MCF 10A (cell line): ENCODE results near the gene PLA2G4E. TPM values are rescaled to one million over a fixed set of nuclear protein-coding genes. Genes with fewer than 3 reads are reported as not detected.

Experiments used
- BruUV-seq: library from RNA; stranded (reverse); fragments of 400-500 nt; replicated peaks from 2 replicates; lab custom pipeline; 2021; lab: Mats Ljungman, UMichigan
- CTCF ChIA-PET: fragments of 300-600 bp; sonication (Branson Sonifier 250); formaldehyde crosslinking; extraction: SDS; loops from one replicate; lab custom pipeline; 2021; ENCODE audit warnings: antibody characterized with exemption, inconsistent platforms; lab: Yijun Ruan, JAX
- POLR2A ChIA-PET: fragments of 300-600, 350-650 bp; sonication (Branson Sonifier 250); formaldehyde crosslinking; extraction: SDS; loops from one replicate; lab custom pipeline; 2020; ENCODE audit warnings: antibody characterized with exemption, inconsistent platforms; lab: Yijun Ruan, JAX
- DNase-seq: peaks from one replicate; pipeline ENCODE4 v3.0.0-alpha.2; 2018; ENCODE audit not compliant: unreplicated experiment
- H3K27ac Mint-ChIP-seq: one replicate; pipeline ENCODE4 v1.8.0; 2022; ENCODE audit warnings: mild to moderate bottlenecking, low read depth, mixed read lengths; ENCODE audit not compliant: unreplicated experiment
- H3K27me3 Mint-ChIP-seq: one replicate; pipeline ENCODE4 v1.8.0; 2022; ENCODE audit warnings: mixed read lengths; ENCODE audit not compliant: insufficient read depth, unreplicated experiment
- H3K36me3 Mint-ChIP-seq: one replicate; pipeline ENCODE4 v1.8.0; 2022; ENCODE audit warnings: mild to moderate bottlenecking, moderate library complexity, mixed read lengths; ENCODE audit not compliant: insufficient read depth, unreplicated experiment
- H3K4me1 Mint-ChIP-seq: one replicate; pipeline ENCODE4 v1.8.0; 2022; ENCODE audit warnings: mixed read lengths; ENCODE audit not compliant: insufficient read depth, unreplicated experiment
- H3K4me3 Mint-ChIP-seq: one replicate; pipeline ENCODE4 v1.8.0; 2022; ENCODE audit warnings: mild to moderate bottlenecking, moderate library complexity, mixed read lengths; ENCODE audit not compliant: unreplicated experiment
- H3K9me3 Mint-ChIP-seq: one replicate; pipeline ENCODE4 v1.8.0; 2022; ENCODE audit warnings: mixed read lengths; ENCODE audit not compliant: unreplicated experiment
- intact Hi-C: fragments of 100-400 bp; cut with micrococcal nuclease; formaldehyde crosslinking; loops from 2 replicates; pipeline ENCODE4 v1.14.1; 2022
- total RNA-seq: library from RNA; stranded (reverse); gene quantifications from 2 replicates; pipeline ENCODE4 v1.2.3, GENCODE V29; 2022
- TF ChIP-seq, protein P1 (sequence below): fragments of 200-600 bp; IDR thresholded peaks from one replicate; pipeline ENCODE4 v1.8.0; 2022; ENCODE audit warnings: antibody characterized with exemption, mild to moderate bottlenecking; ENCODE audit not compliant: unreplicated experiment

PLA2G4E gene
- total RNA-seq, 1 experiment from 2014 or later: 0.12 TPM

- intact Hi-C loops: no loop called here
- TF ChIP-seq, protein P1, sequence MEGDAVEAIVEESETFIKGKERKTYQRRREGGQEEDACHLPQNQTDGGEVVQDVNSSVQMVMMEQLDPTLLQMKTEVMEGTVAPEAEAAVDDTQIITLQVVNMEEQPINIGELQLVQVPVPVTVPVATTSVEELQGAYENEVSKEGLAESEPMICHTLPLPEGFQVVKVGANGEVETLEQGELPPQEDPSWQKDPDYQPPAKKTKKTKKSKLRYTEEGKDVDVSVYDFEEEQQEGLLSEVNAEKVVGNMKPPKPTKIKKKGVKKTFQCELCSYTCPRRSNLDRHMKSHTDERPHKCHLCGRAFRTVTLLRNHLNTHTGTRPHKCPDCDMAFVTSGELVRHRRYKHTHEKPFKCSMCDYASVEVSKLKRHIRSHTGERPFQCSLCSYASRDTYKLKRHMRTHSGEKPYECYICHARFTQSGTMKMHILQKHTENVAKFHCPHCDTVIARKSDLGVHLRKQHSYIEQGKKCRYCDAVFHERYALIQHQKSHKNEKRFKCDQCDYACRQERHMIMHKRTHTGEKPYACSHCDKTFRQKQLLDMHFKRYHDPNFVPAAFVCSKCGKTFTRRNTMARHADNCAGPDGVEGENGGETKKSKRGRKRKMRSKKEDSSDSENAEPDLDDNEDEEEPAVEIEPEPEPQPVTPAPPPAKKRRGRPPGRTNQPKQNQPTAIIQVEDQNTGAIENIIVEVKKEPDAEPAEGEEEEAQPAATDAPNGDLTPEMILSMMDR: no peak
- DNase-seq: no peak
- Mint-ChIP-seq H3K4me1 (peaks cover 41% of the 10 kb centered on the region), H3K27me3 (no peaks in the 10 kb centered on the region), H3K27ac (peak overlapping the region; percentile 84), H3K9me3 (no peaks in the 10 kb centered on the region), H3K36me3 (peaks cover 6% of the 10 kb centered on the region), H3K4me3 (peak overlapping the region; percentile 49)
- BruUV-seq: no TSS peak
- CTCF ChIA-PET: interaction anchor here (0.7 to 1.5 kb wide), 3 partner anchors 29 to 141 kb away, joined by 3 to 5 read pairs (median 4); partner anchors contain the start of gene EHD4
- POLR2A ChIA-PET: interaction anchor here (0.8 to 1.7 kb wide), 7 partner anchors 9 to 210 kb away, joined by 3 to 6 read pairs (median 3); partner anchors contain the start of gene EHD4
Observed at GRCh38 chr15:41943543-41944312, 77.1 kb downstream of the PLA2G4E start.

DNA sequence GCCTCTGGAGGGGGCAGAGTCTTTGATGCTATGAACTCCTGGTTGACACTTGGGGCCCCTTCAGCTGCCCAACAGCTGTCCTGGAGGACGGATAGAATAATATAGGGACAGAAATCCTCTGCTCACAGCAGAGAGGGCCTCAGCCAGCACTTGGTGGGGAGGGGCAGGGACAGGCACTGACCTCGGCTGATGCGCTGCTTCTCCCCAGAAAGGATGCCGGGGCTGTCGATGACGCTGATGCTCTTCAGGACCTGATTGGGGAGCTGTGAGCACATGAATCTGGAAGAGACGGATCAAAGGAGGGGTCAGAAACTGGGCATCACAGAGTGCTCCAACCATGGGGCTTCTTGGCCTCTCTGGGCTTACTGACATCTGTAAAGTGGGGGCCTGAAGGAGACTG, 78.0 kb downstream of the PLA2G4E start:
- BruUV-seq: no TSS peak
- TF ChIP-seq, protein P1: no peak
- DNase-seq: no peak
- Mint-ChIP-seq H3K27me3 (no peaks in the 10 kb centered on the region), H3K4me3 (no peak overlapping the region), H3K9me3 (no peaks in the 10 kb centered on the region), H3K27ac (peak overlapping the region; percentile 67), H3K36me3 (peaks cover 10% of the 10 kb centered on the region), H3K4me1 (peaks cover 41% of the 10 kb centered on the region)
- POLR2A ChIA-PET: interaction anchor here (1.7 kb wide), 1 partner anchor 116 kb away, joined by 3 read pairs; no protein-coding TSS in a partner anchor
- CTCF ChIA-PET: interaction anchor here (0.9 to 1.0 kb wide), 2 partner anchors 9 to 142 kb away, joined by 3 to 4 read pairs; no protein-coding TSS in a partner anchor
- intact Hi-C loops: no loop called here

- CTCF ChIA-PET: interaction anchor here (0.6 to 1.0 kb wide), 2 partner anchors 10 to 60 kb away, joined by 3 to 4 read pairs; no protein-coding TSS in a partner anchor
- H3K4me3 Mint-ChIP-seq: no peak overlapping the region
- H3K27ac Mint-ChIP-seq: no peak overlapping the region
- no peak for DNase-seq
- BruUV-seq: no TSS peak
- intact Hi-C loops: no loop called here
- POLR2A ChIA-PET: interaction anchor here (1.3 to 2.9 kb wide), 3 partner anchors 20 to 31 kb away, joined by 4 to 15 read pairs (median 13); partner anchors contain the start of gene EHD4
- TF ChIP-seq, protein P1: no peak
- H3K27me3 Mint-ChIP-seq: no peaks in the 10 kb centered on the region
- H3K4me1 Mint-ChIP-seq: peaks cover 41% of the 10 kb centered on the region
- no peaks in the 10 kb centered on the region for H3K9me3 Mint-ChIP-seq
- H3K36me3 Mint-ChIP-seq: peaks cover 10% of the 10 kb centered on the region
Observed at GRCh38 chr15:41941644-41942415, 79.0 kb downstream of the PLA2G4E start.
